H1 (cell line): Measurements from ENCODE around the gene YWHAB. TPM values are rescaled to one million over a fixed set of nuclear protein-coding genes. Genes with fewer than 3 reads are reported as not detected.

Experiments used
- CTCF ChIA-PET: fragments of 300-600 bp; sonication (Branson Sonifier 250); formaldehyde crosslinking; loops from one replicate; lab custom pipeline; 2021; ENCODE audit not compliant: partially characterized antibody; lab: Charles Lee
- POLR2A ChIA-PET: fragments of 300-600 bp; sonication (Branson Sonifier 250); formaldehyde crosslinking; loops from one replicate; lab custom pipeline; 2021; ENCODE audit warnings: inconsistent platforms; ENCODE audit not compliant: partially characterized antibody; lab: Charles Lee
- DNase-seq, 2 experiments: peaks; one replicate each; pipeline versions ENCODE4 v3.0.0 to v3.0.0-alpha.2; 2010 to 2022; ENCODE audit warnings: low spot score in 2 of 2, low read depth in 1 of 2, mixed read lengths in 1 of 2
- FAIRE-seq: peaks from 2 replicates; lab custom pipeline; 2011; peaks lifted over from hg19 to GRCh38; lab: Jason Lieb, UNC
- H2AFZ ChIP-seq: 2 replicates; pipeline ENCODE4 v1.8.1; 2012; ENCODE audit warnings: low read length, inconsistent platforms
- H2AK5ac ChIP-seq: 2 replicates; pipeline ENCODE4 v1.6.1; 2013; ENCODE audit warnings: low read depth, low read length
- H2BK120ac ChIP-seq: replicated peaks from 2 replicates; pipeline ENCODE3; 2013; ENCODE audit warnings: low read depth, low read length, inconsistent platforms
- H2BK12ac ChIP-seq: 2 replicates; pipeline ENCODE4 v1.6.1; 2013; ENCODE audit warnings: low read depth, low read length
- H2BK15ac ChIP-seq: 2 replicates; pipeline ENCODE4 v1.6.1; 2013; ENCODE audit warnings: low read length
- H2BK20ac ChIP-seq: 2 replicates; pipeline ENCODE4 v1.6.1; 2013; ENCODE audit warnings: low read length
- H2BK5ac ChIP-seq: 2 replicates; pipeline ENCODE4 v1.6.1; 2013; ENCODE audit warnings: low read depth, low read length
- H3K14ac ChIP-seq: 2 replicates; pipeline ENCODE4 v1.6.1; 2013; ENCODE audit warnings: inconsistent platforms; ENCODE audit not compliant: insufficient read length
- H3K18ac ChIP-seq: 2 replicates; pipeline ENCODE4 v1.6.1; 2013; ENCODE audit warnings: low read length; ENCODE audit errors: extremely low read depth
- H3K23ac ChIP-seq: 2 replicates; pipeline ENCODE4 v1.6.1; 2013; ENCODE audit warnings: inconsistent platforms; ENCODE audit not compliant: insufficient read length
- H3K23me2 ChIP-seq: 2 replicates; pipeline ENCODE4 v1.6.1; 2013; ENCODE audit warnings: low read depth, low read length
- H3K27ac ChIP-seq: 2 replicates; pipeline ENCODE4 v1.6.1; 2011; ENCODE audit warnings: low read depth, low read length, inconsistent platforms
- H3K27me3 ChIP-seq, 4 experiments: replicated peaks in 1 of 4; 1 replicate in 1 of 4; 2 replicates in 3 of 4; pipeline versions ENCODE4 v1.6.1 to v1.8.1; 2011 to 2013; ENCODE audit warnings: low read length in 3 of 4, mild to moderate bottlenecking in 3 of 4, inconsistent platforms in 2 of 4, mixed read lengths in 2 of 4, moderate library complexity in 1 of 4; ENCODE audit not compliant: control insufficient read depth in 3 of 4, insufficient read depth in 3 of 4; ENCODE audit errors: extremely low read depth in 1 of 4
- H3K36me3 ChIP-seq, 4 experiments: 2 replicates each; pipeline versions ENCODE4 v1.6.1 to v1.8.1; 2011 to 2013; ENCODE audit warnings: mild to moderate bottlenecking in 4 of 4, low read length in 3 of 4, moderate library complexity in 2 of 4, control low read depth in 1 of 4, inconsistent platforms in 1 of 4; ENCODE audit not compliant: insufficient read depth in 4 of 4, control insufficient read depth in 2 of 4
- H3K4ac ChIP-seq: replicated peaks from 2 replicates; pipeline ENCODE3; 2013; ENCODE audit warnings: low read length, low read depth, mixed read lengths, inconsistent platforms; ENCODE audit not compliant: insufficient read length
- H3K4me1 ChIP-seq, 4 experiments: replicated peaks in 1 of 4; 1 replicate in 1 of 4; 2 replicates in 3 of 4; pipeline versions ENCODE4 v1.6.1 to v1.8.1; 2011 to 2013; ENCODE audit warnings: low read length in 3 of 4, inconsistent platforms in 2 of 4, mixed read lengths in 1 of 4; ENCODE audit not compliant: insufficient read depth in 4 of 4, control insufficient read depth in 3 of 4
- H3K4me2 ChIP-seq, 2 experiments: 2 replicates each; pipeline versions ENCODE4 v1.6.1 to v1.8.1; 2011 to 2013; ENCODE audit warnings: low read depth in 2 of 2, low read length in 2 of 2, control low read depth in 1 of 2, inconsistent platforms in 1 of 2, mild to moderate bottlenecking in 1 of 2; ENCODE audit not compliant: insufficient read depth in 1 of 2
- H3K4me3 ChIP-seq, 4 experiments: fragments of 200-600, 300-600 bp in 1 of 4; sonication (generic), shearing (Covaris generic), sonication (Bioruptor Twin) in 1 of 4; 2 replicates each; pipeline versions ENCODE4 v1.5.1 to v1.8.1; 2011 to 2016; ENCODE audit warnings: low read length in 4 of 4, low read depth in 3 of 4, control low read depth in 2 of 4, inconsistent platforms in 2 of 4, mild to moderate bottlenecking in 2 of 4, mixed read lengths in 1 of 4, moderate library complexity in 1 of 4; ENCODE audit not compliant: insufficient read depth in 2 of 4; ENCODE audit errors: extremely low read depth in 1 of 4
- H3K56ac ChIP-seq: replicated peaks from 2 replicates; pipeline ENCODE3; 2013; ENCODE audit warnings: low read depth, mild to moderate bottlenecking, mixed read lengths, low read length, inconsistent platforms; ENCODE audit not compliant: insufficient read length
- H3K79me1 ChIP-seq: 2 replicates; pipeline ENCODE4 v1.6.1; 2013; ENCODE audit warnings: low read depth, low read length, control low read depth
- H3K79me2 ChIP-seq, 2 experiments: 2 replicates each; pipeline versions ENCODE4 v1.6.1 to v1.8.1; 2012 to 2013; ENCODE audit warnings: low read length in 2 of 2, mild to moderate bottlenecking in 2 of 2, inconsistent platforms in 1 of 2; ENCODE audit not compliant: insufficient read depth in 2 of 2, control insufficient read depth in 1 of 2
- H3K9ac ChIP-seq, 4 experiments: replicated peaks in 1 of 4; 1 replicate in 1 of 4; 2 replicates in 3 of 4; pipeline versions ENCODE4 v1.6.1 to v1.8.1; 2011 to 2013; ENCODE audit warnings: low read depth in 3 of 4, low read length in 3 of 4, control low read depth in 2 of 4, mild to moderate bottlenecking in 2 of 4, moderate library complexity in 2 of 4, inconsistent platforms in 1 of 4; ENCODE audit errors: extremely low read depth in 1 of 4
- H3K9me3 ChIP-seq, 2 experiments: 2 replicates each; pipeline versions ENCODE4 v1.6.1 to v1.8.1; 2012 to 2013; ENCODE audit warnings: mild to moderate bottlenecking in 2 of 2, moderate library complexity in 2 of 2, control low read depth in 1 of 2, inconsistent platforms in 1 of 2, low read depth in 1 of 2, low read length in 1 of 2, mixed read lengths in 1 of 2; ENCODE audit not compliant: insufficient read depth in 2 of 2
- H4K20me1 ChIP-seq, 2 experiments: replicated peaks in 1 of 2; 2 replicates each; pipeline versions ENCODE3 to v1.8.1; 2011 to 2013; ENCODE audit warnings: inconsistent platforms in 2 of 2, low read length in 2 of 2, mild to moderate bottlenecking in 1 of 2; ENCODE audit not compliant: insufficient read depth in 2 of 2, control insufficient read depth in 1 of 2
- H4K5ac ChIP-seq: 2 replicates; pipeline ENCODE4 v1.6.1; 2013; ENCODE audit warnings: low read length, low read depth, mixed read lengths, inconsistent platforms; ENCODE audit not compliant: insufficient read length
- H4K8ac ChIP-seq: 2 replicates; pipeline ENCODE4 v1.8.0; 2013; ENCODE audit warnings: mild to moderate bottlenecking, moderate library complexity, low read length, inconsistent platforms; ENCODE audit not compliant: insufficient read depth; ENCODE audit errors: extremely low read depth
- H4K91ac ChIP-seq: replicated peaks from 2 replicates; pipeline ENCODE3; 2013; ENCODE audit warnings: low read length, mixed read lengths, inconsistent platforms; ENCODE audit not compliant: insufficient read length
- CHD1 ChIP-seq: IDR thresholded peaks from 2 replicates; pipeline ENCODE4 v1.6.1; 2012; ENCODE audit warnings: low read depth, low read length, improper control_type of control experiment
- E2F6 ChIP-seq: IDR thresholded peaks from 2 replicates; pipeline ENCODE4 v1.6.1; 2012; ENCODE audit warnings: inconsistent platforms
- EZH2 ChIP-seq: fragments of 200-600 bp; sonication (generic); IDR thresholded peaks from 2 replicates; pipeline ENCODE4 v1.7.1; 2012; ENCODE audit warnings: low read depth, mild to moderate bottlenecking, moderate library complexity, low read length, inconsistent platforms; ENCODE audit not compliant: severe bottlenecking
- GABPA ChIP-seq: IDR thresholded peaks from 2 replicates; pipeline ENCODE4 v1.6.1; 2011; ENCODE audit warnings: mild to moderate bottlenecking, low read length, moderate library complexity, borderline replicate concordance; ENCODE audit not compliant: insufficient read depth
- HDAC6 ChIP-seq: IDR thresholded peaks from one replicate; pipeline ENCODE4 v1.7.1; 2012; ENCODE audit warnings: low read depth, mild to moderate bottlenecking, inconsistent platforms, low read length, moderate library complexity
- KDM5A ChIP-seq: fragments of 200-600 bp; IDR thresholded peaks from 2 replicates; pipeline ENCODE4 v1.7.1; 2012; ENCODE audit warnings: mild to moderate bottlenecking, low read length, inconsistent platforms, mixed read lengths
- NANOG ChIP-seq: IDR thresholded peaks from 2 replicates; pipeline ENCODE4 v1.6.1; 2011; ENCODE audit warnings: low read length, low read depth, mild to moderate bottlenecking, inconsistent platforms; ENCODE audit not compliant: insufficient read depth, poor library complexity, severe bottlenecking
- POU5F1 ChIP-seq: IDR thresholded peaks from 2 replicates; pipeline ENCODE4 v1.6.1; 2011; ENCODE audit warnings: low read depth, mild to moderate bottlenecking, low read length, moderate library complexity
- SAP30 ChIP-seq: fragments of 300-600 bp; sonication (generic); IDR thresholded peaks from 2 replicates; pipeline ENCODE4 v1.7.1; 2012; ENCODE audit warnings: low read length, moderate library complexity, mild to moderate bottlenecking, inconsistent platforms; ENCODE audit not compliant: insufficient read depth, insufficient replicate concordance
- SP1 ChIP-seq: IDR thresholded peaks from 2 replicates; pipeline ENCODE4 v1.6.1; 2011; ENCODE audit warnings: low read depth, low read length
- TAF1 ChIP-seq: IDR thresholded peaks from 2 replicates; pipeline ENCODE4 v1.6.1; 2011; ENCODE audit warnings: mild to moderate bottlenecking, low read depth, low read length
- TCF12 ChIP-seq: IDR thresholded peaks from 2 replicates; pipeline ENCODE4 v1.6.1; 2011; ENCODE audit warnings: low read depth, mild to moderate bottlenecking, low read length
- TEAD4 ChIP-seq: IDR thresholded peaks from 2 replicates; pipeline ENCODE4 v1.6.1; 2012; ENCODE audit warnings: low read depth, low read length, inconsistent platforms, mixed read lengths
- WGBS, 2 experiments: shearing (Covaris generic) in 1 of 2; methylation state at CpG; one replicate each; pipeline versions ENCODE4 v1.1.6 to v1.1.7; 2013 to 2015; ENCODE audit warnings: low lambda C conversion rate in 2 of 2, mixed read lengths in 2 of 2, inconsistent platforms in 1 of 2, low coverage in 1 of 2, missing lambda C conversion rate in 1 of 2; ENCODE audit not compliant: insufficient replicate concordance in 2 of 2, insufficient coverage in 1 of 2, insufficient read length in 1 of 2; ENCODE audit errors: extremely low coverage in 1 of 2, missing lambda C conversion rate in 1 of 2; 5-methylcytosine and 5-hydroxymethylcytosine counted together
- polyA plus RNA-seq, 7 experiments: library from polyadenylated mRNA; depleted of rRNA in 3 of 7; stranded (reverse) in 5 of 7; unstranded in 2 of 7; fragments of >200 nt in 5 of 7; fragments of 200-250 nt in 2 of 7; gene quantifications; 1 replicate in 5 of 7; 2 replicates in 1 of 7; 4 replicates in 1 of 7; pipeline versions ENCODE4 v1.2.1 to v1.2.3, GENCODE V29; 2011 to 2013; ENCODE audit warnings: missing spikeins in 2 of 7, mixed read lengths in 2 of 7
- total RNA-seq: library from RNA; stranded (reverse); fragmentation: NEBNext Ultra II Directional; extraction: Animal tissue kit (Norgen Biotek cat#: 25700); gene quantifications from 2 replicates; pipeline ENCODE4 v1.2.1, GENCODE V29; 2021

Gene YWHAB
- total and polyA plus RNA-seq, 2 of the 8 experiments (the other 6 are each of a cell fraction or from before 2014, with no cell fraction given) = 72.9 to 256 TPM

GRCh38 chr20:44948107-44948506 lies 62.6 kb downstream of the YWHAB start:
- Histone ChIP-seq H3K27me3 (no peaks in the 10 kb centered on the region), H3K4me2 (no peak overlapping the region), H4K8ac (no peak overlapping the region), H2AFZ (no peak overlapping the region), H3K9ac (no peak overlapping the region), H3K4ac (no peak overlapping the region), H2BK15ac (no peak overlapping the region), H3K79me2 (no peaks in the 10 kb centered on the region), H2BK20ac (no peak overlapping the region), H3K23ac (no peak overlapping the region), H4K5ac (no peak overlapping the region), H3K14ac (no peak overlapping the region), H3K4me1 (no peaks in the 10 kb centered on the region), H3K36me3 (peaks cover 9 to 71% (median 50%) of the 10 kb centered on the region in 4 experiments), H3K4me3 (no peak overlapping the region), H3K79me1 (no peaks in the 10 kb centered on the region), H3K56ac (no peak overlapping the region), H3K27ac (no peak overlapping the region), H2AK5ac (no peak overlapping the region), H3K18ac (no peak overlapping the region), H3K9me3 (no peaks in the 10 kb centered on the region), H3K23me2 (no peaks in the 10 kb centered on the region), H2BK120ac (no peak overlapping the region), H2BK12ac (no peak overlapping the region), H2BK5ac (no peak overlapping the region), H4K91ac (no peak overlapping the region), H4K20me1 (peaks cover 2% of the 10 kb centered on the region in 2 experiments)
- ChIA-PET POLR2A (interaction anchor here (0.8 to 2.5 kb wide), 5 partner anchors 11 to 27 kb away, joined by 3 to 12 read pairs (median 5); partner anchors contain the start of gene TOMM34), CTCF (interaction anchor here (1.2 to 1.5 kb wide), 2 partner anchors 41 to 52 kb away, joined by 3 to 5 read pairs; no protein-coding TSS in a partner anchor)
- 93% methylated on average over 5 of the region's 5 CpGs; no CpG with 5 or more reads in 1 of the 2 experiments for WGBS, 2 experiments
- FAIRE-seq (no peak), DNase-seq (no peak)
- TF ChIP-seq EZH2 = no peak
- no peak for TF ChIP-seq GABPA
- no peak for TF ChIP-seq TCF12
- no peak for TF ChIP-seq HDAC6
- no peak for TF ChIP-seq TAF1
- TF ChIP-seq SP1 = no peak
- no peak for TF ChIP-seq SAP30
- no peak for TF ChIP-seq POU5F1
- TF ChIP-seq TEAD4 = no peak
- TF ChIP-seq CHD1 = no peak
- TF ChIP-seq E2F6 = no peak
- no peak for TF ChIP-seq NANOG
- no peak for TF ChIP-seq KDM5A
